ENCODE results near the gene CHAC2.

Gene CHAC2

DNA sequence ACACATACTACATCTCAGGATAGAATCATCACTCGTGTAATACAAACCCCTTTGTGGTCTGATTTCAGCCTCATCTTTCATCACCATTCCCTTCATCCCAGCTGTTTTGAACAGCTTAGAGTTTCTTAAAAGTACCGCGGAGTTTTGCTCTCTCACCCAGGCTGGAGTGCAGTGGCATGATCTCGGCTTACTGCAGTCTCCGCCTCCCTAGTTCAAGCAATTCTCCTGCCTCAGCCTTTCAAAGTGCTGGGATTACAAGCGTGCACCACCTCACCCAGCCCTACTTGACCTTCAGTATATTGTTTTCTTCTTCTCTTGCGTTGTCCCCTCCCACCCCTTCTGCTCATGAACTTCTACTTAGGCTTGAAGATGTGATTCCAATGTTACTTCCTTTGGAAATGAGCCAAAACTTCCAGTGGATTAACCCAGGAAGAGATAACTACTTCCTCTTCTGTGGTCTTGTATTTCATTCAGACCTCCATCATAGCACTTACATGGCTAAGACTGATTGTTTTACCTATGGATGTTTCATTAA, 35.1 kb downstream of the CHAC2 start:
- DNase-seq = no peak
- POLR2A ChIA-PET = no interaction called here
- 100% methylated on average over 7 of the region's 7 CpGs for WGBS (ENCODE audit: insufficient coverage)
- Histone ChIP-seq H3K4me1 (ENCODE audit: control extremely low read depth in 1 of 4, control insufficient read depth in 4 of 4, insufficient read depth in 4 of 4, low read length in 3 of 4) (peaks cover 0 to 7% (median 0%) of the 10 kb centered on the region in 4 experiments), H3K36me3 (ENCODE audit: control insufficient read depth in 4 of 4, insufficient read depth in 4 of 4, low read length in 3 of 4) (peaks cover 20 to 50% (median 30%) of the 10 kb centered on the region in 4 experiments), H3K4me3 (ENCODE audit: control insufficient read depth in 1 of 7, extremely low read depth in 1 of 7, insufficient read depth in 4 of 7, low read depth in 2 of 7, low read length in 6 of 7) (no peak overlapping the region), H3K27ac (ENCODE audit: insufficient read depth in 1 of 2, low read depth in 1 of 2, low read length in 2 of 2, poor library complexity in 1 of 2, severe bottlenecking in 2 of 2) (no peak overlapping the region), H3K27me3 (replicated peaks in 2 of 5; ENCODE audit: control insufficient read depth in 4 of 5, insufficient read depth in 5 of 5, low read length in 4 of 5) (no peaks in the 10 kb centered on the region), H3K9me3 (ENCODE audit: control extremely low read depth in 1 of 5, control insufficient read depth in 4 of 5, insufficient read depth in 2 of 5, low read depth in 1 of 5, low read length in 4 of 5) (no peaks in the 10 kb centered on the region)
- CTCF ChIA-PET = interaction anchor here (0.8 kb wide), 1 partner anchor 15 kb away, joined by 3 read pairs; no protein-coding TSS in a partner anchor

DNA sequence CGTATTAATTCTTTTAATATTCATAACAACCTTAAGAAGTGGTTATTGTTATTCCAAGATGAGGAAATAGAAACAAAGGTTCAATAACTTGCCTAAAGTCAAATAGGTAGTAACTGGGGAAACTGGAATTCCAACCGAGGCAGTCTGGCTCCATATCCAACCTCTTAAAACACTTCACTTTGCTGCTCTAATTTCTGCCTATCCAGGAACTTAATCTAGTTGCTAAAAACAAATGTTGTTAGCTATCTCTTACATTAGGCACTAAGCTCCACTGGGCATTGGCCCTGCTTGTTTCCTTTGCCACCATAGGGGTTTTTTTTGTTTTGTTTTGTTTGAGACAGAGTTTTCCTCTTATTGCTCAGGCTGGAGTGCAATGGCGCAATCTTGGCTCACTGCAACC, 44.0 kb downstream of the CHAC2 start:
- no peaks in the 10 kb centered on the region for H3K27me3 ChIP-seq (replicated peaks in 2 of 5; ENCODE audit: control insufficient read depth in 4 of 5, insufficient read depth in 5 of 5, low read length in 4 of 5)
- no peak overlapping the region for H3K4me3 ChIP-seq (ENCODE audit: control insufficient read depth in 1 of 7, extremely low read depth in 1 of 7, insufficient read depth in 4 of 7, low read depth in 2 of 7, low read length in 6 of 7)
- no peak for DNase-seq
- no peaks in the 10 kb centered on the region for H3K9me3 ChIP-seq (ENCODE audit: control extremely low read depth in 1 of 5, control insufficient read depth in 4 of 5, insufficient read depth in 2 of 5, low read depth in 1 of 5, low read length in 4 of 5)
- peaks cover 32 to 85% (median 42%) of the 10 kb centered on the region in 4 experiments for H3K36me3 ChIP-seq (ENCODE audit: control insufficient read depth in 4 of 4, insufficient read depth in 4 of 4, low read length in 3 of 4)
- WGBS (ENCODE audit: insufficient coverage) = 100% methylated on average over 1 of the region's 3 CpGs
- no peaks in the 10 kb centered on the region for H3K4me1 ChIP-seq (ENCODE audit: control extremely low read depth in 1 of 4, control insufficient read depth in 4 of 4, insufficient read depth in 4 of 4, low read length in 3 of 4)
- ChIA-PET POLR2A (no interaction called here), CTCF (no interaction called here)
- H3K27ac ChIP-seq (ENCODE audit: insufficient read depth in 1 of 2, low read depth in 1 of 2, low read length in 2 of 2, poor library complexity in 1 of 2, severe bottlenecking in 2 of 2) = no peak overlapping the region

DNA sequence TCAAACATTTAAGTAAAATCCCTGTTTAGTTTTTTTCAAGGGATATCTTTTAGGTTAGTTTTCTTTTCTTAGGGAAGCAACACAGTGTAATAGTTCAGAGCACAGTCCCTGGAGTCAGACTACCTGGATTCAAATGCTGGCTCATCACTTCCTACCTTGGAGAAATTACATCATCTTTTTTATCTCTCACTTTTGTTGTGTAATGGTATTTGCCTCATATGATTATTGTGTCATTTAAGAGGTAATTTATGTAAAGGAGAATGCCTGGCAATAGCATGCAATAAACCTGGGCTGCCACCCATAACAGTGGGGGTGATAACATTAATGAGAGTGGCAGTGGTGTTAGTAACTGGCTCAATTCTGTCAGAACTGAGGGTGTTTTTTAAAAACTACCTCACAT, 45.5 kb downstream of the CHAC2 start:
- H3K4me1 ChIP-seq (ENCODE audit: control extremely low read depth in 1 of 4, control insufficient read depth in 4 of 4, insufficient read depth in 4 of 4, low read length in 3 of 4) = no peaks in the 10 kb centered on the region
- ChIA-PET POLR2A (no interaction called here), CTCF (interaction anchor here (1.2 kb wide), 1 partner anchor 892 kb away, joined by 3 read pairs; no protein-coding TSS in a partner anchor)
- H3K36me3 ChIP-seq (ENCODE audit: control insufficient read depth in 4 of 4, insufficient read depth in 4 of 4, low read length in 3 of 4) = peaks cover 31 to 77% (median 39%) of the 10 kb centered on the region in 4 experiments
- H3K27ac ChIP-seq (ENCODE audit: insufficient read depth in 1 of 2, low read depth in 1 of 2, low read length in 2 of 2, poor library complexity in 1 of 2, severe bottlenecking in 2 of 2) = no peak overlapping the region
- no peak overlapping the region for H3K4me3 ChIP-seq (ENCODE audit: control insufficient read depth in 1 of 7, extremely low read depth in 1 of 7, insufficient read depth in 4 of 7, low read depth in 2 of 7, low read length in 6 of 7)
- H3K9me3 ChIP-seq (ENCODE audit: control extremely low read depth in 1 of 5, control insufficient read depth in 4 of 5, insufficient read depth in 2 of 5, low read depth in 1 of 5, low read length in 4 of 5) = no peaks in the 10 kb centered on the region
- H3K27me3 ChIP-seq (replicated peaks in 2 of 5; ENCODE audit: control insufficient read depth in 4 of 5, insufficient read depth in 5 of 5, low read length in 4 of 5) = no peaks in the 10 kb centered on the region
- no peak for DNase-seq

DNA sequence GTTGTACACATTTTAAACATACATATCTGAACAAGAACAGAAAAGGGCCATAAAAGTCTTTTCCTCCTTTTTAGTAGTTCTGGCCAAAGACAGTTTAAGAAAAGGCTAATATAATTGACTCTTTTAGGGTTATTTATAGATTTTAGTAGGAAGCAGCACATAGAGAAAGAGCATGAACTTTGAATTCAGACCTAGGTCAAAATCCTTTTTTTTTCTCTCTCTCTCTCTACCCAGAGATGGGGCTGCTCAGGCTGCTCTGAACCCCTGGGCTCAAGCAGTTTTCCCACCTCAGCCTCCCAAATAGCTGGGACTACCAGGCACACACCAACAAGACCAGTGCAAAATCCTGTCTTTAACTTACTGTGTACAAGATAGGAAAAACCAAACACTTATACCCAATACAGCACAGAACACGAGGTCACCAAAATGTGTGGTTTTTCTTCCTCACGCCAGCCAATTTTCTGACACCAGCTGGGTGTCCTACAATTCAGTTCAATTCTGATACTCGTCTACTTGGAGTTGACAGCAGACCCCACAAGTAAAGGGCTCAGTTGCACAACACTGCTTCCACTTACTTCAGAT, 51.3 kb downstream of the CHAC2 start:
- no peak for DNase-seq
- no peak overlapping the region for H3K27ac ChIP-seq (ENCODE audit: insufficient read depth in 1 of 2, low read depth in 1 of 2, low read length in 2 of 2, poor library complexity in 1 of 2, severe bottlenecking in 2 of 2)
- H3K27me3 ChIP-seq (replicated peaks in 2 of 5; ENCODE audit: control insufficient read depth in 4 of 5, insufficient read depth in 5 of 5, low read length in 4 of 5) = no peaks in the 10 kb centered on the region
- 97% methylated on average over 3 of the region's 3 CpGs for WGBS (ENCODE audit: insufficient coverage)
- no peaks in the 10 kb centered on the region for H3K4me1 ChIP-seq (ENCODE audit: control extremely low read depth in 1 of 4, control insufficient read depth in 4 of 4, insufficient read depth in 4 of 4, low read length in 3 of 4)
- POLR2A ChIA-PET = no interaction called here
- H3K4me3 ChIP-seq (ENCODE audit: control insufficient read depth in 1 of 7, extremely low read depth in 1 of 7, insufficient read depth in 4 of 7, low read depth in 2 of 7, low read length in 6 of 7) = no peak overlapping the region
- H3K36me3 ChIP-seq (ENCODE audit: control insufficient read depth in 4 of 4, insufficient read depth in 4 of 4, low read length in 3 of 4) = peaks cover 12 to 40% (median 19%) of the 10 kb centered on the region in 4 experiments
- no peaks in the 10 kb centered on the region for H3K9me3 ChIP-seq (ENCODE audit: control extremely low read depth in 1 of 5, control insufficient read depth in 4 of 5, insufficient read depth in 2 of 5, low read depth in 1 of 5, low read length in 4 of 5)
- CTCF ChIA-PET = interaction anchor here (1.5 kb wide), 1 partner anchor 11 kb away, joined by 4 read pairs; no protein-coding TSS in a partner anchor

DNA sequence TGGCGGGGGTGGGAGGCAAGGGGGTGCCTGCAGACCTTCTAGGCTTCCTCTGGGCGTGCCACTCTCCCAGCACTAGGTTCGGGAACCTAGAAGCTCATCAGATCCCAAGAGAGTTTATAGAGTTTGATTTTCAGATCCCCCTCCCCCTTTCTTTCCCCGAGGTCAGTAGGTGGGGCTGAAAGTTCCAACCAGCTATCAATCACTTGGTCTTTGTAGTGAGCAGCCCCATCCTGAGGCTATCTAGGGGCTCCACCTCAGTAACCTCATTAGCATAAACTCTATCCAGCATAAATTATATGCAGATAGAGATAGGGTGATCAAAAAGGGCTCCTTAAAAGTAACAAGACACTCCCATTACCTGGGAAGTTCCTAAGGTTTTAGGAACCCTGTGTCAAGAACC, 52.0 kb downstream of the CHAC2 start:
- Histone ChIP-seq H3K9me3 (ENCODE audit: control extremely low read depth in 1 of 5, control insufficient read depth in 4 of 5, insufficient read depth in 2 of 5, low read depth in 1 of 5, low read length in 4 of 5) (no peaks in the 10 kb centered on the region), H3K36me3 (ENCODE audit: control insufficient read depth in 4 of 4, insufficient read depth in 4 of 4, low read length in 3 of 4) (peaks cover 10 to 34% (median 19%) of the 10 kb centered on the region in 4 experiments), H3K27me3 (replicated peaks in 2 of 5; ENCODE audit: control insufficient read depth in 4 of 5, insufficient read depth in 5 of 5, low read length in 4 of 5) (no peaks in the 10 kb centered on the region), H3K4me3 (ENCODE audit: control insufficient read depth in 1 of 7, extremely low read depth in 1 of 7, insufficient read depth in 4 of 7, low read depth in 2 of 7, low read length in 6 of 7) (no peak overlapping the region), H3K4me1 (ENCODE audit: control extremely low read depth in 1 of 4, control insufficient read depth in 4 of 4, insufficient read depth in 4 of 4, low read length in 3 of 4) (no peaks in the 10 kb centered on the region), H3K27ac (ENCODE audit: insufficient read depth in 1 of 2, low read depth in 1 of 2, low read length in 2 of 2, poor library complexity in 1 of 2, severe bottlenecking in 2 of 2) (no peak overlapping the region)
- CTCF ChIA-PET = interaction anchor here (1.5 kb wide), 1 partner anchor 10 kb away, joined by 4 read pairs; no protein-coding TSS in a partner anchor
- 100% methylated on average over 1 of the region's 4 CpGs for WGBS (ENCODE audit: insufficient coverage)
- DNase-seq = no peak
- POLR2A ChIA-PET = no interaction called here

DNA sequence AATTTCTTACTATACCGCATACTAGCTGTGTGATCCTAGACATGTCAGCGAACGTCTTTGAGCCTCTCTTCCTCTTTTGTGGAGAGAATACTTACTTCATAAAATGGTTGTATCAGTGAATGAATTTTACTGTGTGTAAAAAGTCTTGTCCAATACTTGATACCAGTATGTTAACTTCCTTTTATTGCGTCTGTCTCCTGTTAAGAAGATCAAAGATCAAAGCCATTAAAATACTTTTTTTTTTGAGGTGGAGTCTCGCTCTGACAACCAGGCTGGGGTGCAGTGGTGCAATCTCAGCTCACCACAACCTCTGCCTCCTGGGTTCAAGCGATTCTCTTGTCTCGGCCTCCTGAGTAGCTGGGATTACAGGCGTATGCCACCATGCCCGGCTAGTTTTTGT, 52.4 kb downstream of the CHAC2 start:
- no peak overlapping the region for H3K4me3 ChIP-seq (ENCODE audit: control insufficient read depth in 1 of 7, extremely low read depth in 1 of 7, insufficient read depth in 4 of 7, low read depth in 2 of 7, low read length in 6 of 7)
- no peaks in the 10 kb centered on the region for H3K9me3 ChIP-seq (ENCODE audit: control extremely low read depth in 1 of 5, control insufficient read depth in 4 of 5, insufficient read depth in 2 of 5, low read depth in 1 of 5, low read length in 4 of 5)
- 100% methylated on average over 1 of the region's 9 CpGs for WGBS (ENCODE audit: insufficient coverage)
- H3K4me1 ChIP-seq (ENCODE audit: control extremely low read depth in 1 of 4, control insufficient read depth in 4 of 4, insufficient read depth in 4 of 4, low read length in 3 of 4) = no peaks in the 10 kb centered on the region
- DNase-seq = no peak
- POLR2A ChIA-PET = no interaction called here
- no peak overlapping the region for H3K27ac ChIP-seq (ENCODE audit: insufficient read depth in 1 of 2, low read depth in 1 of 2, low read length in 2 of 2, poor library complexity in 1 of 2, severe bottlenecking in 2 of 2)
- H3K36me3 ChIP-seq (ENCODE audit: control insufficient read depth in 4 of 4, insufficient read depth in 4 of 4, low read length in 3 of 4) = peaks cover 8 to 31% (median 19%) of the 10 kb centered on the region in 4 experiments
- no peaks in the 10 kb centered on the region for H3K27me3 ChIP-seq (replicated peaks in 2 of 5; ENCODE audit: control insufficient read depth in 4 of 5, insufficient read depth in 5 of 5, low read length in 4 of 5)
- CTCF ChIA-PET = interaction anchor here (1.5 kb wide), 1 partner anchor 10 kb away, joined by 4 read pairs; no protein-coding TSS in a partner anchor

DNA sequence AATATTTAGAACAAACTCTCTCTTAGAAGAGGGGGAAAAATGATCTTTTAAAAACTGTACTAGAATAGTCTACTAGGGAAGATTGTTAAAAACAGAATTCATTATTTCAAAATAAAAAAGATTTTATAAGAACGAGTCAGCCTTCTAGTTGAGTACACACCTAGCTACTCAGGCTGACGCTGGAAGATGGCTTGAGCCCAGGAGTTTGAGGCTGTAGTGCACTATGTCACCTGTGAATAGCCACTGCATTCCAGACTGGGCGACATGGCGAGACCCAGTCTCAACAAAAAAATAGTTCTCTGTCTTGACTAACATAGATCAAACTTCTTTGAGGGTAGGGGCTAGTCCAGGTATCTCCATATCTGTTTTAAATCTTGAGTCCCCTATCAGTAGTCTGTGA, 53.1 kb downstream of the CHAC2 start:
- Histone ChIP-seq H3K4me3 (ENCODE audit: control insufficient read depth in 1 of 7, extremely low read depth in 1 of 7, insufficient read depth in 4 of 7, low read depth in 2 of 7, low read length in 6 of 7) (no peak overlapping the region), H3K27ac (ENCODE audit: insufficient read depth in 1 of 2, low read depth in 1 of 2, low read length in 2 of 2, poor library complexity in 1 of 2, severe bottlenecking in 2 of 2) (no peak overlapping the region), H3K4me1 (ENCODE audit: control extremely low read depth in 1 of 4, control insufficient read depth in 4 of 4, insufficient read depth in 4 of 4, low read length in 3 of 4) (no peaks in the 10 kb centered on the region), H3K9me3 (ENCODE audit: control extremely low read depth in 1 of 5, control insufficient read depth in 4 of 5, insufficient read depth in 2 of 5, low read depth in 1 of 5, low read length in 4 of 5) (no peaks in the 10 kb centered on the region), H3K36me3 (ENCODE audit: control insufficient read depth in 4 of 4, insufficient read depth in 4 of 4, low read length in 3 of 4) (peaks cover 8 to 24% (median 16%) of the 10 kb centered on the region in 4 experiments), H3K27me3 (replicated peaks in 2 of 5; ENCODE audit: control insufficient read depth in 4 of 5, insufficient read depth in 5 of 5, low read length in 4 of 5) (no peaks in the 10 kb centered on the region)
- POLR2A ChIA-PET = no interaction called here
- WGBS (ENCODE audit: insufficient coverage) = 98% methylated on average over 4 of the region's 4 CpGs
- DNase-seq = no peak
- CTCF ChIA-PET = no interaction called here

Data from common myeloid progenitor, CD34-positive (primary cell).